C1 segment of cervical spinal cord (tissue), 14 donors: ENCODE data around the gene HOXC13.

Experiments used
- DNase-seq, 14 donors: peaks; one replicate each; lab custom pipeline; 2025; lab: John Stamatoyannopoulos, UW

The HOXC13 gene

GRCh38 chr12:53994264-53995001, 55.8 kb downstream of the HOXC13 start:
- no peak for DNase-seq

- DNase-seq, result no peak
Observed at GRCh38 chr12:53995002-53995377, 56.4 kb downstream of the HOXC13 start.

- DNase-seq, result no peak
Observed at GRCh38 chr12:53995378-53996239, 57.0 kb downstream of the HOXC13 start.
